Natural killer cell (primary cell): ENCODE measurements around the gene ZMIZ1. TPM values are rescaled to one million over a fixed set of nuclear protein-coding genes. Genes with fewer than 3 reads are reported as not detected.
A peak's percentile ranks its signal among the peaks of the same experiment; 100 is the strongest.

Experiments
- ATAC-seq, 3 donors: fragments of 150-1000 bp in 2 of 3; fragments of 200-7000 bp in 1 of 3; cut with Tn5 transposase; 1 replicate in 1 of 3; 2 replicates in 2 of 3; pipeline ENCODE4 v1.10.0; 2021; ENCODE audit warnings: mild to moderate bottlenecking in 2 of 3, moderate library complexity in 2 of 3
- DNase-seq, 2 donors: peaks; one replicate each; pipeline versions ENCODE4 v3.0.0 to v3.0.0-alpha.2; 2013 to 2021; ENCODE audit warnings: mixed read lengths in 1 of 2
- H3K27ac ChIP-seq: one replicate; pipeline ENCODE4 v1.5.1; 2013; ENCODE audit warnings: mild to moderate bottlenecking, low read length
- H3K27me3 ChIP-seq: one replicate; pipeline ENCODE4 v1.6.1; 2013; ENCODE audit warnings: low read length; ENCODE audit not compliant: control insufficient read depth, insufficient read depth
- H3K36me3 ChIP-seq: one replicate; pipeline ENCODE4 v1.6.1; 2013; ENCODE audit warnings: low read length; ENCODE audit not compliant: control insufficient read depth, insufficient read depth
- H3K4me1 ChIP-seq: one replicate; pipeline ENCODE4 v1.6.1; 2013; ENCODE audit warnings: low read length; ENCODE audit not compliant: control insufficient read depth, insufficient read depth
- H3K4me3 ChIP-seq: one replicate; pipeline ENCODE4 v1.5.1; 2013; ENCODE audit warnings: low read length
- H3K9me3 ChIP-seq: one replicate; pipeline ENCODE4 v1.6.1; 2013; ENCODE audit warnings: low read length; ENCODE audit not compliant: control insufficient read depth, insufficient read depth
- H3K27ac Mint-ChIP-seq, 2 donors: one replicate each; pipeline ENCODE4 v1.8.0; 2022; ENCODE audit warnings: mild to moderate bottlenecking in 2 of 2, mixed read lengths in 2 of 2, moderate library complexity in 1 of 2
- H3K27me3 Mint-ChIP-seq, 2 donors: one replicate each; pipeline ENCODE4 v1.8.0; 2022; ENCODE audit warnings: low read depth in 2 of 2, mixed read lengths in 2 of 2
- H3K36me3 Mint-ChIP-seq: one replicate; pipeline ENCODE4 v1.8.0; 2022; ENCODE audit warnings: mixed read lengths
- H3K4me1 Mint-ChIP-seq, 2 donors: one replicate each; pipeline ENCODE4 v1.8.0; 2022; ENCODE audit warnings: mixed read lengths in 2 of 2
- H3K4me3 Mint-ChIP-seq: one replicate; pipeline ENCODE4 v1.8.0; 2022; ENCODE audit warnings: mild to moderate bottlenecking, moderate library complexity, mixed read lengths
- H3K9me3 Mint-ChIP-seq, 2 donors: one replicate each; pipeline ENCODE4 v1.8.0; 2022; ENCODE audit warnings: mixed read lengths in 2 of 2
- WGBS: methylation state at CpG from one replicate; pipeline ENCODE4 v1.1.7; 2013; ENCODE audit warnings: missing lambda C conversion rate; ENCODE audit not compliant: insufficient coverage; 5-methylcytosine and 5-hydroxymethylcytosine counted together
- intact Hi-C: fragments of 100-400 bp; cut with micrococcal nuclease; formaldehyde crosslinking; loops from one replicate; pipeline ENCODE4 v1.14.2; 2022
- total RNA-seq, 4 donors: library from RNA; stranded (reverse); fragments of 120-200 nt in 1 of 4; gene quantifications; one replicate each; pipeline versions ENCODE4 v1.2.3 to v1.2.4, GENCODE V29; 2013 to 2022
- TF ChIP-seq, protein P1 (sequence below): fragments of 200-600 bp; IDR thresholded peaks from one replicate; pipeline ENCODE4 v1.8.0; 2022; ENCODE audit warnings: antibody characterized with exemption

ZMIZ1 gene
- total RNA-seq, 3 donors from 2014 or later (not counting 1 experiment from before 2014, with no cell fraction given), result 36.5 to 51.5 (median 37.9) TPM

- Histone ChIP-seq H3K9me3 (no peaks in the 10 kb centered on the region), H3K36me3 (no peaks in the 10 kb centered on the region), H3K27me3 (no peaks in the 10 kb centered on the region), H3K27ac (peak overlapping the region; percentile 58), H3K4me3 (no peak overlapping the region), H3K4me1 (peaks cover 66% of the 10 kb centered on the region)
- Mint-ChIP-seq H3K9me3 (no peaks in the 10 kb centered on the region), H3K27ac (peak overlapping the region; percentile 90 to 96), H3K4me1 (peaks cover 50 to 68% of the 10 kb centered on the region in 2 donors), H3K4me3 (peak overlapping the region; percentile 79), H3K36me3 (no peaks in the 10 kb centered on the region), H3K27me3 (no peaks in the 10 kb centered on the region)
- ATAC-seq (peak; percentile 75 to 89 (median 76)), DNase-seq (peak; percentile 61 to 92)
- intact Hi-C loops, result no loop called here
- 22% methylated on average over 15 of the region's 15 CpGs for WGBS
- TF ChIP-seq, protein P1, sequence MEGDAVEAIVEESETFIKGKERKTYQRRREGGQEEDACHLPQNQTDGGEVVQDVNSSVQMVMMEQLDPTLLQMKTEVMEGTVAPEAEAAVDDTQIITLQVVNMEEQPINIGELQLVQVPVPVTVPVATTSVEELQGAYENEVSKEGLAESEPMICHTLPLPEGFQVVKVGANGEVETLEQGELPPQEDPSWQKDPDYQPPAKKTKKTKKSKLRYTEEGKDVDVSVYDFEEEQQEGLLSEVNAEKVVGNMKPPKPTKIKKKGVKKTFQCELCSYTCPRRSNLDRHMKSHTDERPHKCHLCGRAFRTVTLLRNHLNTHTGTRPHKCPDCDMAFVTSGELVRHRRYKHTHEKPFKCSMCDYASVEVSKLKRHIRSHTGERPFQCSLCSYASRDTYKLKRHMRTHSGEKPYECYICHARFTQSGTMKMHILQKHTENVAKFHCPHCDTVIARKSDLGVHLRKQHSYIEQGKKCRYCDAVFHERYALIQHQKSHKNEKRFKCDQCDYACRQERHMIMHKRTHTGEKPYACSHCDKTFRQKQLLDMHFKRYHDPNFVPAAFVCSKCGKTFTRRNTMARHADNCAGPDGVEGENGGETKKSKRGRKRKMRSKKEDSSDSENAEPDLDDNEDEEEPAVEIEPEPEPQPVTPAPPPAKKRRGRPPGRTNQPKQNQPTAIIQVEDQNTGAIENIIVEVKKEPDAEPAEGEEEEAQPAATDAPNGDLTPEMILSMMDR, result no peak
Observed at GRCh38 chr10:79322616-79323543, 254.1 kb downstream of the ZMIZ1 start.

DNA sequence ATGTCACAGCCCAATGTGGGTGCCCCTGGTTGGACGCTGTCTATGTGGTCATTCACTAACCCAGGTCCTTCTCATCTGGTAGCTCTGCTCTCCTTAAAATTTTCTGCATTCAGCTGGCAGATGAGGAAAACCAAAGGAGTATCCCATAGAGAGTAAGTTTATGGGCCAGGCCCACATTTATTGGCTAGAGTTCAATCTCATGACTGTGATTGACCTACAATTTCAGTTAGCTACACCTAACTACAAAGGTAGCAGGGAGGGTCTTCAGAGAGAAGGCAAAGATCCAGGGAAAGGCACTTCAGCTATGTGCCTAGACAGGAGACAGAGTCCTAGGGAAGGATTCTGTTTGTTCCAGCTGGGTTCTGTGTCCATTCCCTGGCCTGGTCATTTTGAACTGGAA, 254.8 kb downstream of the ZMIZ1 start:
- Mint-ChIP-seq H3K4me3 (peak overlapping the region; percentile 79), H3K36me3 (no peaks in the 10 kb centered on the region), H3K27ac (peak overlapping the region; percentile 90 to 96), H3K27me3 (no peaks in the 10 kb centered on the region), H3K9me3 (no peaks in the 10 kb centered on the region), H3K4me1 (peaks cover 43 to 61% of the 10 kb centered on the region in 2 donors)
- H3K4me3 ChIP-seq, result no peak overlapping the region
- intact Hi-C loops, result no loop called here
- no peaks in the 10 kb centered on the region for H3K27me3 ChIP-seq
- TF ChIP-seq, protein P1, result no peak
- no peaks in the 10 kb centered on the region for H3K36me3 ChIP-seq
- DNase-seq (peak in 1 of 2 donors; percentile 10), ATAC-seq (no peak)
- WGBS, result 15% methylated on average over 1 of the region's 1 CpG
- H3K27ac ChIP-seq, result peak overlapping the region; percentile 13
- H3K9me3 ChIP-seq, result no peaks in the 10 kb centered on the region
- H3K4me1 ChIP-seq, result peaks cover 58% of the 10 kb centered on the region

- intact Hi-C loops, result no loop called here
- WGBS, result 86% methylated on average over 9 of the region's 10 CpGs
- Histone ChIP-seq H3K4me3 (no peak overlapping the region), H3K9me3 (no peaks in the 10 kb centered on the region), H3K4me1 (peaks cover 53% of the 10 kb centered on the region), H3K36me3 (no peaks in the 10 kb centered on the region), H3K27me3 (no peaks in the 10 kb centered on the region), H3K27ac (no peak overlapping the region)
- no peak for ATAC-seq
- DNase-seq, result no peak
- no peaks in the 10 kb centered on the region for H3K27me3 Mint-ChIP-seq
- H3K4me3 Mint-ChIP-seq, result no peak overlapping the region
- H3K4me1 Mint-ChIP-seq, result peaks cover 37 to 55% of the 10 kb centered on the region in 2 donors
- H3K27ac Mint-ChIP-seq, result peak overlapping the region; percentile 90 to 96
- H3K36me3 Mint-ChIP-seq, result no peaks in the 10 kb centered on the region
- TF ChIP-seq, protein P1, result no peak
- no peaks in the 10 kb centered on the region for H3K9me3 Mint-ChIP-seq
Observed at GRCh38 chr10:79324032-79324695, 255.4 kb downstream of the ZMIZ1 start.
